ENCODE measurements around the gene TUBB2B. TPM values are rescaled to one million over a fixed set of nuclear protein-coding genes. Genes with fewer than 3 reads are reported as not detected.

TUBB2B gene
- total RNA-seq, 1 experiment from 2014 or later, result 144 TPM

DNA sequence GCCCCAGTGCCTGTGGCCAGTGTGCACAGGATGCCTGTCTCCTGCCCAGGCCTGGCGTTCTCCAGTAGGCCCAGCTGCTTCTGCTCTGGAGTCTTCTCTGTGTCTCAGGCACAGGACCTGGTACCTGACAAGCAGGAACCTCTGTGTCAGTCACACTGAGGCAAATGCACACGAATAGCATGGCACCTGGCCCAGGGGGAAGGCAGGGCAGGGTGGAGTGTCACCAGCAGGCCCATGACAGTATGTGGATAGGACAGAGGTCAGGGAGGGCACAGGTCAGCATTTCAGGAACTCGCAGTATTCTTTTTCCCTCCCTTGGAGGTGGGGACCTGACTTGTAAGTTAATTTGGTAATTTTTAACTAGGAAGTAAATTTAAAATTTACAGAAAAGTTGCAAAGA, 36.9 kb upstream of the TUBB2B start:
- Histone ChIP-seq H3K9me3 (ENCODE audit: low read depth, low read length, poor library complexity, severe bottlenecking) (no peaks in the 10 kb centered on the region), H3K4me3 (ENCODE audit: low read depth, low read length, poor library complexity, severe bottlenecking) (no peak overlapping the region), H3K27ac (ENCODE audit: low read depth, low read length, poor library complexity, severe bottlenecking) (no peak overlapping the region), H3K36me3 (ENCODE audit: insufficient read depth, low read length, poor library complexity, severe bottlenecking) (peaks cover 29% of the 10 kb centered on the region), H3K4me1 (ENCODE audit: insufficient read depth, low read length, poor library complexity, severe bottlenecking) (peaks cover 13% of the 10 kb centered on the region), H3K27me3 (replicated peaks; ENCODE audit: insufficient read depth, low read depth, low read length, poor library complexity) (no peaks in the 10 kb centered on the region)
- ChIA-PET POLR2A (ENCODE audit: low non-redundant PET) (no interaction called here), CTCF (no interaction called here)
- TF ChIP-seq EZH2 (IDR thresholded peaks at IDR 0.05; ENCODE audit: borderline replicate concordance, low read depth, low read length, poor library complexity, severe bottlenecking), result no peak
- TF ChIP-seq, protein P1, sequence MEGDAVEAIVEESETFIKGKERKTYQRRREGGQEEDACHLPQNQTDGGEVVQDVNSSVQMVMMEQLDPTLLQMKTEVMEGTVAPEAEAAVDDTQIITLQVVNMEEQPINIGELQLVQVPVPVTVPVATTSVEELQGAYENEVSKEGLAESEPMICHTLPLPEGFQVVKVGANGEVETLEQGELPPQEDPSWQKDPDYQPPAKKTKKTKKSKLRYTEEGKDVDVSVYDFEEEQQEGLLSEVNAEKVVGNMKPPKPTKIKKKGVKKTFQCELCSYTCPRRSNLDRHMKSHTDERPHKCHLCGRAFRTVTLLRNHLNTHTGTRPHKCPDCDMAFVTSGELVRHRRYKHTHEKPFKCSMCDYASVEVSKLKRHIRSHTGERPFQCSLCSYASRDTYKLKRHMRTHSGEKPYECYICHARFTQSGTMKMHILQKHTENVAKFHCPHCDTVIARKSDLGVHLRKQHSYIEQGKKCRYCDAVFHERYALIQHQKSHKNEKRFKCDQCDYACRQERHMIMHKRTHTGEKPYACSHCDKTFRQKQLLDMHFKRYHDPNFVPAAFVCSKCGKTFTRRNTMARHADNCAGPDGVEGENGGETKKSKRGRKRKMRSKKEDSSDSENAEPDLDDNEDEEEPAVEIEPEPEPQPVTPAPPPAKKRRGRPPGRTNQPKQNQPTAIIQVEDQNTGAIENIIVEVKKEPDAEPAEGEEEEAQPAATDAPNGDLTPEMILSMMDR (conservative IDR thresholded peaks at IDR 0.05; ENCODE audit: low read depth, low read length), result no peak
- BruUV-seq (replicated peaks), result no TSS peak
- intact Hi-C loops (cut with micrococcal nuclease; ENCODE audit: unreplicated experiment), result no loop called here
- no peak for DNase-seq (ENCODE audit: low spot score)

DNA sequence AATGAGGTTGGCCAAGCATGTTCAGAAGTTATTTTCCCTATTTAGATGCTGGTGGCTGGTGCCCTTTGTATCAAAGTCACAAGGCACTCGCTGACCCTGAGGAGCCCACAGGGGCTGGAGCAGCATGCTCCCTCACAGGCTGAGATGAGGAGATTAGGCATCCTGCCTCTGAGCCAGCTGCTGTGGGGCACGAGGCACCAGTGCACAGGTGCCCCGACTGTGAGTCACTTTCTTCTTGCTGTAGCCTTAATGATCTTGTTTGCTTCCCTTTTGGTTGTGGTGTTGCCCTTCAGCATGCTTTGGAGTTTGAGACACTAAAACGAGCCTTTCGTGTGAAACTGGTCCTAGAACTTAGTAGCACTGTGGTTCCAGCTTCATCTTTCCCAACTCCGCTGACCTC, 35.6 kb upstream of the TUBB2B start:
- DNase-seq (ENCODE audit: low spot score), result no peak
- Histone ChIP-seq H3K4me1 (ENCODE audit: insufficient read depth, low read length, poor library complexity, severe bottlenecking) (peaks cover 13% of the 10 kb centered on the region), H3K36me3 (ENCODE audit: insufficient read depth, low read length, poor library complexity, severe bottlenecking) (peaks cover 20% of the 10 kb centered on the region), H3K27me3 (replicated peaks; ENCODE audit: insufficient read depth, low read depth, low read length, poor library complexity) (no peaks in the 10 kb centered on the region), H3K9me3 (ENCODE audit: low read depth, low read length, poor library complexity, severe bottlenecking) (no peaks in the 10 kb centered on the region), H3K4me3 (ENCODE audit: low read depth, low read length, poor library complexity, severe bottlenecking) (no peak overlapping the region), H3K27ac (ENCODE audit: low read depth, low read length, poor library complexity, severe bottlenecking) (no peak overlapping the region)
- BruUV-seq (replicated peaks), result no TSS peak
- CTCF ChIA-PET, result no interaction called here
- intact Hi-C loops (cut with micrococcal nuclease; ENCODE audit: unreplicated experiment), result no loop called here
- TF ChIP-seq EZH2 (IDR thresholded peaks at IDR 0.05; ENCODE audit: borderline replicate concordance, low read depth, low read length, poor library complexity, severe bottlenecking), result no peak
- TF ChIP-seq, protein P1 (conservative IDR thresholded peaks at IDR 0.05; ENCODE audit: low read depth, low read length), result no peak
- POLR2A ChIA-PET (ENCODE audit: low non-redundant PET), result interaction anchor here (0.5 kb wide), 1 partner anchor 264 kb away, joined by 10 read pairs; no protein-coding TSS in a partner anchor

DNA sequence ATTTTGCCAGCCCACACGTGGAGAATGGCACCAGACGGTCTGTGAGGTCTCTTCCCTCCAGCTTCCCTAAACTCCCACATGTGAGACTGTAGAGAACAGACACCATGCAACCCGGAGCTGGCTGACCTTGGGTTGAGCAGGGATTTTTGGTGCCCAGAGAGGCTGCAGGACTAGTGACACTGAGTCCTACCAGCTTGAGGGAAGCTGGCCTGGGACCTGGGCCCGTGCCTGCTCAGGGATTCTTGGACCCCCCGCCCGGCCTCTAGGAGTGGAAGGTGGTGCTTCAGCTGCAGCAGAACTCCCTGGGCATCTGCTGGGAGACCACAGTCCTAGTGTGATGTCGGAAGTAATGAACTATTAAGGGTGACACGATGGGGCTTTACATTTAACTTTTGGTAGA, 34.5 kb upstream of the TUBB2B start:
- peaks cover 13% of the 10 kb centered on the region for H3K4me1 ChIP-seq (ENCODE audit: insufficient read depth, low read length, poor library complexity, severe bottlenecking)
- no peak overlapping the region for H3K27ac ChIP-seq (ENCODE audit: low read depth, low read length, poor library complexity, severe bottlenecking)
- ChIA-PET CTCF (interaction anchor here (0.5 kb wide), 1 partner anchor 348 kb away, joined by 4 read pairs; no protein-coding TSS in a partner anchor), POLR2A (ENCODE audit: low non-redundant PET) (no interaction called here)
- no peak overlapping the region for H3K4me3 ChIP-seq (ENCODE audit: low read depth, low read length, poor library complexity, severe bottlenecking)
- no peaks in the 10 kb centered on the region for H3K27me3 ChIP-seq (replicated peaks; ENCODE audit: insufficient read depth, low read depth, low read length, poor library complexity)
- intact Hi-C loops (cut with micrococcal nuclease; ENCODE audit: unreplicated experiment), result no loop called here
- DNase-seq (ENCODE audit: low spot score), result no peak
- H3K36me3 ChIP-seq (ENCODE audit: insufficient read depth, low read length, poor library complexity, severe bottlenecking), result peaks cover 20% of the 10 kb centered on the region
- no peaks in the 10 kb centered on the region for H3K9me3 ChIP-seq (ENCODE audit: low read depth, low read length, poor library complexity, severe bottlenecking)
- BruUV-seq (replicated peaks), result no TSS peak
- TF ChIP-seq, protein P1 (conservative IDR thresholded peaks at IDR 0.05; ENCODE audit: low read depth, low read length), result no peak
- no peak for TF ChIP-seq EZH2 (IDR thresholded peaks at IDR 0.05; ENCODE audit: borderline replicate concordance, low read depth, low read length, poor library complexity, severe bottlenecking)

All from A673 (cell line).